SK-N-MC (cell line): Measurements from ENCODE around the gene HPCAL1.

ENCODE experiments used
- DNase-seq: peaks from one replicate; pipeline ENCODE4 v3.0.0-alpha.2; 2011; ENCODE audit warnings: low read depth, low spot score
- H3K27ac ChIP-seq: fragments of 200-600 bp; sonication (generic); 2 replicates; pipeline ENCODE4 v1.5.1; 2016; ENCODE audit warnings: mixed run types
- H3K36me3 ChIP-seq: fragments of 200-600 bp; sonication (generic); 2 replicates; pipeline ENCODE4 v1.6.1; 2017; ENCODE audit warnings: antibody characterized with exemption, low read length, mixed read lengths; ENCODE audit not compliant: insufficient read depth
- H3K4me3 ChIP-seq: fragments of 200-600 bp; sonication (generic); 2 replicates; pipeline ENCODE4 v1.5.1; 2016
- H3K9ac ChIP-seq: fragments of 200-600 bp; sonication (generic); 2 replicates; pipeline ENCODE4 v1.8.0; 2017; ENCODE audit warnings: mixed run types, mixed read lengths; ENCODE audit not compliant: insufficient read length
- H3K9me3 ChIP-seq: fragments of 200-600 bp; sonication (generic); 2 replicates; pipeline ENCODE4 v1.6.1; 2017; ENCODE audit warnings: low read depth, mild to moderate bottlenecking, antibody characterized with exemption, low read length, moderate library complexity, mixed read lengths
- EZH2 ChIP-seq: fragments of 200-600 bp; sonication (generic); IDR thresholded peaks from one replicate; pipeline ENCODE4 v1.6.1; 2017; ENCODE audit warnings: antibody characterized with exemption
- FOXP2 ChIP-seq: optimal IDR thresholded peaks from 2 replicates; pipeline ENCODE3; 2011; ENCODE audit warnings: mild to moderate bottlenecking, moderate library complexity; ENCODE audit not compliant: insufficient read depth; ENCODE audit errors: extremely low read length, control extremely low read depth
- POLR2AphosphoS5 ChIP-seq: IDR thresholded peaks from 2 replicates; pipeline ENCODE4 v1.6.1; 2012; ENCODE audit warnings: mild to moderate bottlenecking, low read depth, low read length, borderline replicate concordance

The HPCAL1 gene

GRCh38 chr2:10407841-10408648, 105.3 kb downstream of the HPCAL1 start:
- TF ChIP-seq FOXP2 (no peak), EZH2 (no peak), POLR2AphosphoS5 (no peak)
- H3K27ac ChIP-seq, result no peak overlapping the region
- no peaks in the 10 kb centered on the region for H3K9me3 ChIP-seq
- no peaks in the 10 kb centered on the region for H3K36me3 ChIP-seq
- no peak overlapping the region for H3K9ac ChIP-seq
- DNase-seq, result no peak
- no peak overlapping the region for H3K4me3 ChIP-seq

GRCh38 chr2:10408649-10409579, 106.2 kb downstream of the HPCAL1 start:
- no peak overlapping the region for H3K9ac ChIP-seq
- no peaks in the 10 kb centered on the region for H3K9me3 ChIP-seq
- no peaks in the 10 kb centered on the region for H3K36me3 ChIP-seq
- TF ChIP-seq EZH2 (no peak), FOXP2 (no peak), POLR2AphosphoS5 (no peak)
- H3K4me3 ChIP-seq, result no peak overlapping the region
- no peak overlapping the region for H3K27ac ChIP-seq
- DNase-seq, result no peak

- no peak overlapping the region for H3K9ac ChIP-seq
- no peak for DNase-seq
- TF ChIP-seq FOXP2, result no peak
- no peak for TF ChIP-seq POLR2AphosphoS5
- no peak for TF ChIP-seq EZH2
- H3K4me3 ChIP-seq, result no peak overlapping the region
- H3K27ac ChIP-seq, result no peak overlapping the region
- no peaks in the 10 kb centered on the region for H3K36me3 ChIP-seq
- no peaks in the 10 kb centered on the region for H3K9me3 ChIP-seq
Observed at GRCh38 chr2:10410001-10410822, 107.5 kb downstream of the HPCAL1 start.

GRCh38 chr2:10410823-10411437, 108.2 kb downstream of the HPCAL1 start:
- Histone ChIP-seq H3K36me3 (no peaks in the 10 kb centered on the region), H3K4me3 (no peak overlapping the region), H3K27ac (no peak overlapping the region), H3K9ac (no peak overlapping the region), H3K9me3 (no peaks in the 10 kb centered on the region)
- DNase-seq, result no peak
- TF ChIP-seq FOXP2 (no peak), POLR2AphosphoS5 (no peak), EZH2 (no peak)

GRCh38 chr2:10411557-10411956, 108.9 kb downstream of the HPCAL1 start:
- H3K4me3 ChIP-seq, result no peak overlapping the region
- TF ChIP-seq FOXP2 (no peak), EZH2 (no peak), POLR2AphosphoS5 (no peak)
- H3K9ac ChIP-seq, result no peak overlapping the region
- no peak overlapping the region for H3K27ac ChIP-seq
- DNase-seq, result no peak
- no peaks in the 10 kb centered on the region for H3K36me3 ChIP-seq
- H3K9me3 ChIP-seq, result no peaks in the 10 kb centered on the region

GRCh38 chr2:10412380-10412779, 109.7 kb downstream of the HPCAL1 start:
- H3K4me3 ChIP-seq, result no peak overlapping the region
- TF ChIP-seq POLR2AphosphoS5, result no peak
- no peak for TF ChIP-seq FOXP2
- DNase-seq, result no peak
- no peak overlapping the region for H3K27ac ChIP-seq
- H3K9ac ChIP-seq, result no peak overlapping the region
- H3K9me3 ChIP-seq, result no peaks in the 10 kb centered on the region
- H3K36me3 ChIP-seq, result no peaks in the 10 kb centered on the region

GRCh38 chr2:10413503-10413902, 110.8 kb downstream of the HPCAL1 start:
- Histone ChIP-seq H3K9me3 (no peaks in the 10 kb centered on the region), H3K36me3 (no peaks in the 10 kb centered on the region), H3K9ac (no peak overlapping the region), H3K4me3 (no peak overlapping the region), H3K27ac (no peak overlapping the region)
- DNase-seq, result no peak
- no peak for TF ChIP-seq FOXP2
- no peak for TF ChIP-seq EZH2
- no peak for TF ChIP-seq POLR2AphosphoS5
